ENCODE measurements around the gene PLEKHG5. TPM values are rescaled to one million over a fixed set of nuclear protein-coding genes. Genes with fewer than 3 reads are reported as not detected.

PLEKHG5 gene
- 10 to 100 TPM in 2 of 4 donors, 1 to 10 TPM in 2; 5.8 to 18.1 (median 12.0) TPM for total RNA-seq

GRCh38 chr1:6491480-6491962, at the start of gene PLEKHG5:
Gene PLEKHG5, minus strand, starts transcription at chr1:6491667. Its CDS starts 14,096 bp downstream, at chr1:6477571.
- Histone ChIP-seq H3K9me3 (no peaks in the 10 kb centered on the region), H3K27me3 (peaks cover 0 to 28% (median 2%) of the 10 kb centered on the region in 4 donors), H3K4me3 (peak within 1 kb of the TSS; percentile 68 to 79 (median 69)), H3K27ac (replicated peaks in 1 of 4) (peak within 1 kb of the TSS; percentile 74 to 81 (median 78)), H3K36me3 (no peaks in the 10 kb centered on the region), H3K4me1 (peaks cover 50 to 55% (median 54%) of the 10 kb centered on the region in 4 donors)
- intact Hi-C loops (cut with DNase I): loop anchor here (5.0 kb wide), 1 partner anchor 61 kb away; the partner anchor contains the start of gene NOL9
- no peak for DNase-seq (ENCODE audit: extremely low spot score)
- WGBS: 77% methylated on average over 6 of the region's 6 CpGs
- TF ChIP-seq POLR2AphosphoS5 (IDR thresholded peaks at IDR 0.05) (no peak), EP300 (IDR thresholded peaks at IDR 0.05) (no peak), POLR2A (IDR thresholded peaks at IDR 0.05; ENCODE audit: low read depth) (no peak)
- TF ChIP-seq, protein P1, sequence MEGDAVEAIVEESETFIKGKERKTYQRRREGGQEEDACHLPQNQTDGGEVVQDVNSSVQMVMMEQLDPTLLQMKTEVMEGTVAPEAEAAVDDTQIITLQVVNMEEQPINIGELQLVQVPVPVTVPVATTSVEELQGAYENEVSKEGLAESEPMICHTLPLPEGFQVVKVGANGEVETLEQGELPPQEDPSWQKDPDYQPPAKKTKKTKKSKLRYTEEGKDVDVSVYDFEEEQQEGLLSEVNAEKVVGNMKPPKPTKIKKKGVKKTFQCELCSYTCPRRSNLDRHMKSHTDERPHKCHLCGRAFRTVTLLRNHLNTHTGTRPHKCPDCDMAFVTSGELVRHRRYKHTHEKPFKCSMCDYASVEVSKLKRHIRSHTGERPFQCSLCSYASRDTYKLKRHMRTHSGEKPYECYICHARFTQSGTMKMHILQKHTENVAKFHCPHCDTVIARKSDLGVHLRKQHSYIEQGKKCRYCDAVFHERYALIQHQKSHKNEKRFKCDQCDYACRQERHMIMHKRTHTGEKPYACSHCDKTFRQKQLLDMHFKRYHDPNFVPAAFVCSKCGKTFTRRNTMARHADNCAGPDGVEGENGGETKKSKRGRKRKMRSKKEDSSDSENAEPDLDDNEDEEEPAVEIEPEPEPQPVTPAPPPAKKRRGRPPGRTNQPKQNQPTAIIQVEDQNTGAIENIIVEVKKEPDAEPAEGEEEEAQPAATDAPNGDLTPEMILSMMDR (IDR thresholded peaks at IDR 0.05): no peak

DNA sequence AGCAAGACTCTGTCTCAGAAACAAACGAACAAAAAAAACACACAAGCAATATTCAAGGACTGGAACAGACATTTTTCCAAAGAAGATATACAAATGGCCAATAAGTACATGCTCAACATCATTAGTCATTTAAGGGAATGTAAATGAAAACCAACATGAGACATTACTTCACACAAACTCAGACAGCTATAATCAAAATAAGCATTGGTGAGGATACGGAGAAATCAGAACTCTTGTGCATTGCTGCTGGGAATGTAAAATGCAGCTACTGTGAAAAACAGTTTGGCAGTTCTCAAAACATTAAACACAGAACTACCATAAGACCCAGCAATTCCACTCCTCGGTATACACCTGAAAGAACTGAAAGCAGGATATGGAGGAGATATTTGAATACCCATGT, 47.5 kb upstream of the PLEKHG5 start:
- Histone ChIP-seq H3K27ac (replicated peaks in 1 of 4) (no peak overlapping the region), H3K9me3 (no peaks in the 10 kb centered on the region), H3K36me3 (peaks cover 13 to 78% (median 56%) of the 10 kb centered on the region in 4 donors), H3K27me3 (no peaks in the 10 kb centered on the region), H3K4me1 (no peaks in the 10 kb centered on the region), H3K4me3 (no peak overlapping the region)
- no peak for DNase-seq (ENCODE audit: extremely low spot score)
- intact Hi-C loops (cut with DNase I): no loop called here
- 49% methylated on average over 3 of the region's 3 CpGs for WGBS
- no peak for TF ChIP-seq EP300 (IDR thresholded peaks at IDR 0.05)
- TF ChIP-seq, protein P1 (IDR thresholded peaks at IDR 0.05): no peak
- TF ChIP-seq POLR2AphosphoS5 (IDR thresholded peaks at IDR 0.05): no peak
- TF ChIP-seq POLR2A (IDR thresholded peaks at IDR 0.05; ENCODE audit: low read depth): no peak

DNA sequence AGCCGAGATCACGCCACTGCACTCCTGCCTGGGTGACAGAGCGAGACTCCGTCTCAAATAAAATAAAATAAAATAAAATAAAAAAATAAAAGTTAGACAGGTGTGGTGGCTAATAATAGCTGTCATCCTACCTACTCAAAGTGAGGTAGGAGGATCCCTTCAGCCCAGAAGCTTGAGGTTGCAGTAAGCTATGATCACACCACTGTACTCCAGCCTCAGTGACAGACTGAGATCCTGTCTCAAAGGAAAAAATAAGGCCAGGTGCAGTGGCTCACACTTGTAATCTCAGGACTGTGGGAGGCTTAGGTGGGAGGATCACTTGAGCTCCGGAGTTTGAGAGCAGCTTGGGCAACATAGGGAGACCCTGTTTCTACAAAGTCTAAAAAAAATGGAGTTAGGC, 44.8 kb upstream of the PLEKHG5 start:
- Histone ChIP-seq H3K4me1 (no peaks in the 10 kb centered on the region), H3K9me3 (no peaks in the 10 kb centered on the region), H3K36me3 (peaks cover 27 to 78% (median 65%) of the 10 kb centered on the region in 4 donors), H3K27me3 (no peaks in the 10 kb centered on the region), H3K4me3 (no peak overlapping the region), H3K27ac (replicated peaks in 1 of 4) (no peak overlapping the region)
- DNase-seq (ENCODE audit: extremely low spot score): no peak
- intact Hi-C loops (cut with DNase I): no loop called here
- WGBS: 94% methylated on average over 4 of the region's 5 CpGs
- TF ChIP-seq POLR2AphosphoS5 (IDR thresholded peaks at IDR 0.05) (no peak), EP300 (IDR thresholded peaks at IDR 0.05) (no peak), POLR2A (IDR thresholded peaks at IDR 0.05; ENCODE audit: low read depth) (no peak)
- TF ChIP-seq, protein P1 (IDR thresholded peaks at IDR 0.05): no peak

GRCh38 chr1:6535214-6535613, 43.7 kb upstream of the PLEKHG5 start:
- intact Hi-C loops (cut with DNase I): no loop called here
- no peak for DNase-seq (ENCODE audit: extremely low spot score)
- Histone ChIP-seq H3K4me3 (no peak overlapping the region), H3K4me1 (no peaks in the 10 kb centered on the region), H3K27me3 (no peaks in the 10 kb centered on the region), H3K9me3 (no peaks in the 10 kb centered on the region), H3K36me3 (peaks cover 34 to 78% (median 66%) of the 10 kb centered on the region in 4 donors), H3K27ac (replicated peaks in 1 of 4) (no peak overlapping the region)
- 86% methylated on average over 4 of the region's 4 CpGs for WGBS
- TF ChIP-seq POLR2A (IDR thresholded peaks at IDR 0.05; ENCODE audit: low read depth) (no peak), POLR2AphosphoS5 (IDR thresholded peaks at IDR 0.05) (no peak), EP300 (IDR thresholded peaks at IDR 0.05) (no peak)
- TF ChIP-seq, protein P1 (IDR thresholded peaks at IDR 0.05): no peak
